ENCODE data around the gene TMEM92.
"Not testable (repeated sequence)": the region's sequence is repeated elsewhere in the genome, so short reads cannot be mapped to it uniquely, and the experiment has no call there.

TMEM92 gene

DNA sequence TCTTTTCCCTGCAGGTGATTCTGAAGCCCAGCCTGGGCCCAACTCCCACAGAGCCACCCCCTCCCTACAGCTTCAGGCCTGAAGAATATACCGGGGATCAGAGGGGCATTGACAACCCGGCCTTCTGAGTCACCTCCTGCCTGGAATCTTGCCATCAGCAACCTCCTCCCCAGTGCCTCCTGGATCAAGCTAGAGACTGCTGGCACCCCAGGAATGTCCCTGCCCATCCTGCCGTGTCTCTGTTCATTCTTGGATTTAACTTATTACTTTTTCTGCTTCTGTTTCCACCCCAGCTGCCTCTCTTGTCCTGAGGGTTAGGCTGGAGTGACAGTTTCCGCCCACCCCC, 4.9 kb downstream of the TMEM92 start:
- WGBS: 76% methylated on average over 4 of the region's 4 CpGs
- Histone ChIP-seq H3K36me3 (ENCODE audit: insufficient read depth, low read length) (peaks cover 6% of the 10 kb centered on the region), H3K4me3 (ENCODE audit: low read length) (no peak overlapping the region), H3K4me1 (ENCODE audit: insufficient read depth, low read length) (peaks cover 35% of the 10 kb centered on the region), H3K9me3 (ENCODE audit: insufficient read depth, low read depth, low read length) (0 out of 2 replicates have a peak, but pooled peaks cover 3% of the 10 kb centered on the region), H3K9ac (ENCODE audit: low read depth, low read length) (no peak overlapping the region), H3K27me3 (ENCODE audit: insufficient read depth, low read length) (no peaks in the 10 kb centered on the region), H3K27ac (ENCODE audit: low read depth, low read length) (no peak overlapping the region)

DNA sequence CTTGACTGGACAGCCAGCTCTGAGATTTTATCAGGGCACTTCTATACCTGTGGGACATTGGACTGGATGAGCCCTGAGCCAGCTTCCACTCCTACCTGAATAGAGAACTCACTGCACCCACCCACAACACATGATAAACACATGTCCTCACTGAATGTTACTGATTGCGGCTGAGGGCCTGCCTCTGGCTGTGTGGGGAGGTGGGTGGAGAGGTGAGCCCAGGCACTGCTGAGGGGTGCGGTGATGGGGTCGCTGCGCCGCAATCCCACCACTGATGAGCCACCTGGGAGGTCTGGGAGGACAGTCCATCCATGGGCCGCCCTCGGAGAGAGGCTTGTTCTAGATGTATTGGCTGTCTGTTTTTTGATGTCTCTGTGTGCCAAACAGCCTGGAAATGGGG, 5.4 kb downstream of the TMEM92 start:
- H3K36me3 ChIP-seq (ENCODE audit: insufficient read depth, low read length): peaks cover 6% of the 10 kb centered on the region
- WGBS: 93% methylated on average over 7 of the region's 7 CpGs
- no peak overlapping the region for H3K27ac ChIP-seq (ENCODE audit: low read depth, low read length)
- no peak overlapping the region for H3K9ac ChIP-seq (ENCODE audit: low read depth, low read length)
- H3K4me1 ChIP-seq (ENCODE audit: insufficient read depth, low read length): peaks cover 33% of the 10 kb centered on the region
- H3K9me3 ChIP-seq (ENCODE audit: insufficient read depth, low read depth, low read length): 0 out of 2 replicates have a peak, but pooled peaks cover 3% of the 10 kb centered on the region
- H3K27me3 ChIP-seq (ENCODE audit: insufficient read depth, low read length): no peaks in the 10 kb centered on the region
- H3K4me3 ChIP-seq (ENCODE audit: low read length): no peak overlapping the region

DNA sequence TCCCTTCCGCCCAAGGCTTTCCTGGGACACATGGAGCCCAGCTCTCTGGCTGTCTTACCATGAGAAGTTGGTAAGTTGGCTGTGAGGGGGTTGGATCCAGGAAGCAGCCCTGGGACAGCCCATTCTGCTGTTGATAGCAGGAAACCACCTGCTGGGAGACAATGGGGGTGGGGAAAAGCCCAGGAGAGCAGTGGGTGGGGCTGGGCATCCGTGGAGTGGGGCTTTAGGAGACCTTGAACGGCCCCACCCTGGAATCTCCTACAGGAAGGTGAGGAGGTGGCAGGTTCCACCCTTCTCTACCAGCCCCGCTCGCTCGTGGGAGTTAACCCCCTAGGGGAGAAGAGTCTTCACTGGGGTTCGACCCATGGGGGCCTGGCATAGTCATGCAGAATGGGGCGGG, 5.8 kb downstream of the TMEM92 start:
- Histone ChIP-seq H3K27ac (ENCODE audit: low read depth, low read length) (no peak overlapping the region), H3K4me1 (ENCODE audit: insufficient read depth, low read length) (peaks cover 29% of the 10 kb centered on the region), H3K4me3 (ENCODE audit: low read length) (no peak overlapping the region), H3K9me3 (ENCODE audit: insufficient read depth, low read depth, low read length) (0 out of 2 replicates have a peak, but pooled peaks cover 3% of the 10 kb centered on the region), H3K27me3 (ENCODE audit: insufficient read depth, low read length) (no peaks in the 10 kb centered on the region), H3K36me3 (ENCODE audit: insufficient read depth, low read length) (peaks cover 6% of the 10 kb centered on the region), H3K9ac (ENCODE audit: low read depth, low read length) (no peak overlapping the region)
- WGBS: 65% methylated on average over 8 of the region's 8 CpGs

DNA sequence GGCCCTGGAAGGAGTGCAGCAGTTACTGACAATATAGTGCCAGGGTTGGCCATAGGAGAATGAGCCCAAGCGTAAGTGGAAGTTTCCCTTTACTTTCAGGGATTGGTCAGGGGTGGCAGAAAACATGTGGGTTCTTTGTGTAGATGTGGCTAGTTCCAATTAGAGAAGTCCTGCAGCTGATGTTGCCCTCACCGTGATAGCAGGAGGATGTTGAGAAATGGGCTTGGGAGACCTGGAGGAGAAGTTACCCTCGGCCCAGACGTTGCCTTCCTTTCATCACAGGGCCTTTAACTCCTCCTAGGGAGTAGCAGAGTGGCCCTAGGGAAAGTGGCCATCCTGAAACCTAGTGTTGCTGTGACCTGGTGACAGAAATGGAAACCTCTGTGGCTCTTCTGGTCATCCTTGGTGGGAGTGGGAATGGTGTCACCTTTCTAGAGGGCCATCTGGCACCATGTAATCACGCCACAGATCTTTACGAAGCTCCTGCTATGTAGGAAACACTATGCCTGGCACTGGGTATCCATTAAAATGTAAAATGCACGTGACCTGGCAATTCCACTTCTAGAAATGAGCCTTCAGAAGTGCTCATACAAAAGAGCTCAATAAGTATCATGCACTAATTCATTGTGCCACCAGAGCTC, 6.7 kb downstream of the TMEM92 start:
- Histone ChIP-seq H3K36me3 (ENCODE audit: insufficient read depth, low read length) (peaks cover 6% of the 10 kb centered on the region), H3K9me3 (ENCODE audit: insufficient read depth, low read depth, low read length) (0 out of 2 replicates have a peak, but pooled peaks cover 3% of the 10 kb centered on the region), H3K27me3 (ENCODE audit: insufficient read depth, low read length) (no peaks in the 10 kb centered on the region), H3K9ac (ENCODE audit: low read depth, low read length) (no peak overlapping the region), H3K4me3 (ENCODE audit: low read length) (no peak overlapping the region), H3K27ac (ENCODE audit: low read depth, low read length) (no peak overlapping the region), H3K4me1 (ENCODE audit: insufficient read depth, low read length) (peaks cover 25% of the 10 kb centered on the region)
- WGBS: 95% methylated on average over 7 of the region's 7 CpGs

DNA sequence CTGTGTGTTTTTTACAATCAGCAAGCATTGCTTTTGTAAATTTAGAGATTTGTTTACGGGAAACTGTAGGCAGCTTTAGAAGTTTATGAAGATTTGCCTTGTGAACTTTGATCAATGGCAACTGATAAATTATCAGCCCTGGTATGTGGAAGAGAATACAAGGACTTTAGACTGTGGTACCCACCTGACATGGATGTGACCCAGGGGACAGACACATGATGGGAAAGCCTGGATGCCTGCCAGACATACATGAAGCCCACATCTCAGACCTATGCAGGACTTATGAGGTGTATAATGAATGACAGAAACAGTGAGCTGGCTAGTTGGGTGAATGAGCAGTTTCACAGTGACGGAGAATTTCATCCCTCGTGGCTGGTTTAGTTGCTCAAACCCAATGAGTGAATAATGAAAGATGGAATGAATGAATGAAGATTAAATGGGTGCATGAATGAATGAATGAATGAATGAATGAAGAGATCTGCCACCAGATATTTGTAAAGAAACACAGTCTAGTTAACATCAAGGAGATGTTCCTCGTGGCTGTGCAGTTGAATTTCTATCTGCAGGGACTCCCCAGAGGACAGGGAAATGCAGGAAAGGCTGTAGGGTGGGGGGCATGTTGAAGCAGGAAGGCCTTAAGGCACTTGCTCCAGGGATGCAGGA, 7.6 kb downstream of the TMEM92 start:
- H3K9ac ChIP-seq (ENCODE audit: low read depth, low read length): no peak overlapping the region
- H3K27ac ChIP-seq (ENCODE audit: low read depth, low read length): no peak overlapping the region
- H3K4me1 ChIP-seq (ENCODE audit: insufficient read depth, low read length): peaks cover 17% of the 10 kb centered on the region
- no peaks in the 10 kb centered on the region for H3K27me3 ChIP-seq (ENCODE audit: insufficient read depth, low read length)
- H3K4me3 ChIP-seq (ENCODE audit: low read length): no peak overlapping the region
- 0 out of 2 replicates have a peak, but pooled peaks cover 3% of the 10 kb centered on the region for H3K9me3 ChIP-seq (ENCODE audit: insufficient read depth, low read depth, low read length)
- WGBS: 90% methylated on average over 4 of the region's 4 CpGs
- peaks cover 6% of the 10 kb centered on the region for H3K36me3 ChIP-seq (ENCODE audit: insufficient read depth, low read length)

DNA sequence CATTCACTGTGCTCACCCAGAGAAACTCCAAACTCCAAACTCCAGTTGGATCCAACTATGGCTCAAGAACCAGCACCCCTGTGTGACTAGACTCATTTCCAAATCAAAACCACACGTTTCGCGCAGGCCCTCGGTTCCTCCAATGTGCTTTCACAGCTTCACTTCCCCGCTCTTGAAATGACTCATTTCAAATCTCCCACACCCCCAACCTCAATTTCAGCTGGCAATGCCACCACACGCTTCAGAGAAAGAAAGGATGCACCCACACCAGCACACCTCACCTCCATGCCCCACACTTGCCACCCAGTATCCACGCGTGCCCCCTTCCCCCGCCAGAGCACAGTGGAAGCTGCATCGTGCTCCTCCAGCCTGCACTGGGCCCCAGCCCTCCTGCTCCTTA, 9.0 kb downstream of the TMEM92 start:
- WGBS: 93% methylated on average over 10 of the region's 10 CpGs
- 0 out of 2 replicates have a peak, but pooled peaks cover 3% of the 10 kb centered on the region for H3K9me3 ChIP-seq (ENCODE audit: insufficient read depth, low read depth, low read length)
- no peak overlapping the region for H3K9ac ChIP-seq (ENCODE audit: low read depth, low read length)
- no peak overlapping the region for H3K4me3 ChIP-seq (ENCODE audit: low read length)
- no peak overlapping the region for H3K27ac ChIP-seq (ENCODE audit: low read depth, low read length)
- H3K4me1 ChIP-seq (ENCODE audit: insufficient read depth, low read length): peaks cover 11% of the 10 kb centered on the region
- peaks cover 6% of the 10 kb centered on the region for H3K36me3 ChIP-seq (ENCODE audit: insufficient read depth, low read length)
- H3K27me3 ChIP-seq (ENCODE audit: insufficient read depth, low read length): no peaks in the 10 kb centered on the region

DNA sequence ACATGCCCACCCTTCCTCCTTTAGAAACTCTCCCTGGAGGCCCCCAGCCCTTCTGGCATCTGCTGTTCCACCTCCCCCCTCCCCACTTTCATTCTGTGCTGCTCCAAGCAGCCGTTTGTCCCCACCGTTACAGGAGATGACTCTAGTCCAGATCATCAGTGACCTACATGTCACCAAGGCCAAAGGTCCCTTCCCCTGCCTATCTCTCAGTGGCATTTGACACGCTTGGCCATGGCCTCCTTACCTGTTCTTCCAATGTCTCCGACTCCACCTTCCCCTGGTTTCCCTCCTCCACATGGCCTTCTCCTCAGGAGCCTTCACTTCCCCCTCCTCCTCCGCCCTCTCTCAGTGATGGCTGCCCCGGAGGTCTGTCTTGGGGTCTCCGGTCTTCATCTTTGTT, 9.4 kb downstream of the TMEM92 start:
- Histone ChIP-seq H3K36me3 (ENCODE audit: insufficient read depth, low read length) (peaks cover 6% of the 10 kb centered on the region), H3K9me3 (ENCODE audit: insufficient read depth, low read depth, low read length) (0 out of 2 replicates have a peak, but pooled peaks cover 3% of the 10 kb centered on the region), H3K27ac (ENCODE audit: low read depth, low read length) (no peak overlapping the region), H3K9ac (ENCODE audit: low read depth, low read length) (no peak overlapping the region), H3K4me1 (ENCODE audit: insufficient read depth, low read length) (peaks cover 11% of the 10 kb centered on the region), H3K27me3 (ENCODE audit: insufficient read depth, low read length) (no peaks in the 10 kb centered on the region), H3K4me3 (ENCODE audit: low read length) (no peak overlapping the region)
- 74% methylated on average over 7 of the region's 7 CpGs for WGBS

DNA sequence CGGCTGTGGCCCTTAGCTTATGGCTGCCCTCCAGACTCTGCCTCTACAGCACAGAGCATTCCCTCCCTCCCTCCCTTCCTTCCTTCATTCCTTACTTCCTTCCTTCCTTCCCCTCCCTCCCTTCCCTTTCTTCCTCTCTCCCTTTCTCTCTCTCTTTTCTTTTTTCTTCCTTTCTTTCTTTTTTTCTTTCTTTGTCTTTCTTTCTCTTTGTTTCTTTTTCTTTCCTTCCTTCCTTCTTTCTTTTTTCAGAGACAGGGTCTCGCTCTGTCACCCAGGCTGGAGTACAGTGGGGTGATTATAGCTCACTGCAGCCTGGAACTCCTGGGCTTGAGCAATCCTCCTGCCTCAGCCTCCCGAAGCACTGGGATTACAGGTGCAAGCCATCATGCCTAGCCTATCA, 11.7 kb downstream of the TMEM92 start:
- H3K4me1 ChIP-seq (ENCODE audit: insufficient read depth, low read length): peaks cover 9% of the 10 kb centered on the region; the same call in 1 of the 2 replicates
- no peak overlapping the region for H3K27ac ChIP-seq (ENCODE audit: low read depth, low read length)
- no peaks in the 10 kb centered on the region for H3K36me3 ChIP-seq (ENCODE audit: insufficient read depth, low read length)
- no peak overlapping the region for H3K9ac ChIP-seq (ENCODE audit: low read depth, low read length)
- no peak overlapping the region for H3K4me3 ChIP-seq (ENCODE audit: low read length)
- WGBS: 91% methylated on average over 3 of the region's 3 CpGs
- H3K27me3 ChIP-seq (ENCODE audit: insufficient read depth, low read length): no peaks in the 10 kb centered on the region
- H3K9me3 ChIP-seq (ENCODE audit: insufficient read depth, low read depth, low read length): 0 out of 2 replicates have a peak, but pooled peaks cover 3% of the 10 kb centered on the region

DNA sequence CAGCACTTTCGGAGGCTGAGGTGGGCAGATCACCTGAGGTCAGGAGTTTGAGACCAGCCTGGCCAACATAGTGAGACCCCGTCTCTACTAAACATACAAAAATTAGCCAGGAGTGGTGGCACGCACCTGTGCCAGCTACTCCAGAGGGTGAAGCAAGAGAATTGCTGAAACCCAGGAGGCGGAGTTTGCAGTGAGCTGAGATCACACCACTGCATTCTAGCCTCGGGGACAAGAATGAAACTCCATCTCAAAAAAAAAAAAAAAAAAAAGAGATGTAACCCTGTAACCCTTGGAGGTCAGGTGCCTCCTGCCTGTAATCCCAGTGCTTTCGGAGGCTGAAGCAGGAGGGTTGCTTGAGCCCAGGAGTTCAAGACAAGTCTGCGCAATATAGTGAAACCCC, 13.0 kb downstream of the TMEM92 start:
- H3K9me3 ChIP-seq (ENCODE audit: insufficient read depth, low read depth, low read length); H3K27ac ChIP-seq (ENCODE audit: low read depth, low read length); H3K9ac ChIP-seq (ENCODE audit: low read depth, low read length); H3K4me3 ChIP-seq (ENCODE audit: low read length); H3K27me3 ChIP-seq (ENCODE audit: insufficient read depth, low read length); H3K36me3 ChIP-seq (ENCODE audit: insufficient read depth, low read length); H3K4me1 ChIP-seq (ENCODE audit: insufficient read depth, low read length): not testable (repeated sequence)
- WGBS: 93% methylated on average over 7 of the region's 7 CpGs

DNA sequence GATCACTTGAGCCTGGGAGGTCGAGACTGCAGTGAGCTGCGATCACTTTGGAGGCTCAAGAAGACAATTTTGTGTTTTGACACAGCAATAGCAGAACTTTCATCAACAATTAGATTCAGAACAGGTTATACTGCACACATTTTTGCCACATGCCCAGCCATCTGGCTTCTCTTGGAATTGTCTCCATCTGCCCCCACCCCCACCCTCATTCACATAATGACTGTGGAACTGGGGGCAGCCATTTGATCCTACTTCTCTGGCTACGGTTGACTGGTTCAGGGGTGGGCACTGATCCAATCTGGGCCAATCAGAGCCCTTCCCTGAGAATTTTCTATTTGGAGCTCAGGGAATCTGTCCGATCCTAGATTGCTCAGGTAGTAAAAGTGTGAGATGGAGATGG, 14.0 kb downstream of the TMEM92 start:
- Histone ChIP-seq H3K36me3 (ENCODE audit: insufficient read depth, low read length) (no peaks in the 10 kb centered on the region), H3K4me1 (ENCODE audit: insufficient read depth, low read length) (peaks cover 9% of the 10 kb centered on the region; the same call in 1 of the 2 replicates), H3K27me3 (ENCODE audit: insufficient read depth, low read length) (no peaks in the 10 kb centered on the region), H3K9ac (ENCODE audit: low read depth, low read length) (no peak overlapping the region), H3K4me3 (ENCODE audit: low read length) (no peak overlapping the region), H3K9me3 (ENCODE audit: insufficient read depth, low read depth, low read length) (no peaks in the 10 kb centered on the region), H3K27ac (ENCODE audit: low read depth, low read length) (no peak overlapping the region)
- 90% methylated on average over 4 of the region's 4 CpGs for WGBS

DNA sequence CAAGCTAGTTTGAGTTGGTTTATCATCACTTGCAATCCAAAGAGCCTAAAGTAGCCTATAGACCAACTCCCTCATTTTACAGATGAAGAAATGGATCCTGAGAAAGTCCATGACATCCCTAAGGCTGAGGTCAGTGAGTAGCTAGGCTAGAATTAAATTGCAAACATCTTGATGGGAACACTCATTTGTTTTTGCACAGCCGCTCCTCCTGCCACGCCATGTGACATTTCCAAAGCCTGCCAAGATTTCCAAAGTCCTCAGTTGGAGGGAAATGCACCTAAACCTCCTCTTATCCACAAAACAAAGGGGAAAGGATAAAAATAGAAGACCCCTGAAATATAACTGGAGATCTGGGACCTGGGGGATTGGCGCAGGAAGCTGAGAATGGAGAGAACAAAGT, 15.0 kb downstream of the TMEM92 start:
- Histone ChIP-seq H3K36me3 (ENCODE audit: insufficient read depth, low read length) (no peaks in the 10 kb centered on the region), H3K4me1 (ENCODE audit: insufficient read depth, low read length) (peaks cover 9% of the 10 kb centered on the region; the same call in 1 of the 2 replicates), H3K27ac (ENCODE audit: low read depth, low read length) (no peak overlapping the region), H3K9ac (ENCODE audit: low read depth, low read length) (no peak overlapping the region), H3K4me3 (ENCODE audit: low read length) (no peak overlapping the region), H3K27me3 (ENCODE audit: insufficient read depth, low read length) (no peaks in the 10 kb centered on the region), H3K9me3 (ENCODE audit: insufficient read depth, low read depth, low read length) (no peaks in the 10 kb centered on the region)
- 93% methylated on average over 3 of the region's 3 CpGs for WGBS

All from HUES64 (cell line).